HepG2 (cell line): ENCODE data around the gene PRRT2. TPM values are rescaled to one million over a fixed set of nuclear protein-coding genes. Genes with fewer than 3 reads are reported as not detected.

Source experiments
- KMT2B ChIP-seq: IDR thresholded peaks from 2 replicates; pipeline ENCODE4 v1.6.1; 2016; ENCODE audit warnings: missing genetic modification reagents, missing compliant biosample characterization
- TARDBP ChIP-seq: sonication (generic); formaldehyde crosslinking; IDR thresholded peaks from 2 replicates; pipeline ENCODE4 v1.8.0; 2022; ENCODE audit warnings: mild to moderate bottlenecking, missing genetic modification reagents
- TCF7L2 ChIP-seq: IDR thresholded peaks from 2 replicates; pipeline ENCODE4 v1.6.1; 2011; ENCODE audit warnings: mild to moderate bottlenecking, low read depth, low read length, moderate library complexity
- ZMAT5 ChIP-seq: sonication (generic); formaldehyde crosslinking; IDR thresholded peaks from 2 replicates; pipeline ENCODE4 v1.5.0; 2020; ENCODE audit warnings: mild to moderate bottlenecking, low read depth, missing genetic modification reagents, borderline replicate concordance
- ZNF30 ChIP-seq: sonication (generic); formaldehyde crosslinking; IDR thresholded peaks from 2 replicates; pipeline ENCODE4 v1.5.0; 2020; ENCODE audit warnings: mild to moderate bottlenecking, missing genetic modification reagents
- ZNF329 ChIP-seq: sonication (generic); formaldehyde crosslinking; IDR thresholded peaks from 2 replicates; pipeline ENCODE4 v1.9.0; 2021; ENCODE audit warnings: low read depth, mild to moderate bottlenecking, missing genetic modification reagents
- ZNF556 ChIP-seq: sonication (generic); formaldehyde crosslinking; IDR thresholded peaks from 2 replicates; pipeline ENCODE4 v1.4.0; 2020; ENCODE audit warnings: mild to moderate bottlenecking, missing genetic modification reagents, borderline replicate concordance
- ZNF687 ChIP-seq: sonication (generic); formaldehyde crosslinking; IDR thresholded peaks from 2 replicates; pipeline ENCODE4 v1.5.1; 2020; ENCODE audit warnings: mild to moderate bottlenecking, missing genetic modification reagents, moderate library complexity
- ZNF710 ChIP-seq: sonication (generic); formaldehyde crosslinking; IDR thresholded peaks from 2 replicates; pipeline ENCODE4 v1.5.0; 2020; ENCODE audit warnings: mild to moderate bottlenecking, missing genetic modification reagents, borderline replicate concordance
- ZNF770 ChIP-seq: sonication (generic); formaldehyde crosslinking; IDR thresholded peaks from 2 replicates; pipeline ENCODE4 v1.5.0; 2020; ENCODE audit warnings: mild to moderate bottlenecking, missing genetic modification reagents
- ZNF790 ChIP-seq: sonication (generic); formaldehyde crosslinking; IDR thresholded peaks from 2 replicates; pipeline ENCODE4 v1.8.0; 2022; ENCODE audit warnings: missing genetic modification reagents, mild to moderate bottlenecking, borderline replicate concordance
- ZSCAN5A ChIP-seq: sonication (generic); formaldehyde crosslinking; IDR thresholded peaks from 2 replicates; pipeline ENCODE4 v1.8.0; 2022; ENCODE audit warnings: mild to moderate bottlenecking, missing genetic modification reagents, borderline replicate concordance
- polyA plus RNA-seq, 8 experiments: library from polyadenylated mRNA; depleted of rRNA in 3 of 8; stranded (reverse) in 7 of 8; unstranded in 1 of 8; fragments of >200 nt; fragmentation: Illumina TruSeq in 4 of 8; extraction: Trizol in 4 of 8; gene quantifications; 2 replicates each; pipeline versions ENCODE4 v1.2.1 to v1.2.3, GENCODE V29; 2011 to 2016; ENCODE audit warnings: low read depth in 4 of 8, missing spikeins in 1 of 8, mixed read lengths in 1 of 8; ENCODE audit not compliant: insufficient read depth in 1 of 8
- total RNA-seq, 5 experiments: library from RNA; depleted of rRNA; stranded (reverse); fragments of >200 nt; fragmentation: Illumina TruSeq; extraction: Trizol; gene quantifications; 2 replicates each; pipeline ENCODE4 v1.2.3, GENCODE V29; 2016; ENCODE audit warnings: low read depth in 1 of 5

Gene PRRT2
- total and polyA plus RNA-seq, 2 of the 13 experiments (the other 11 are each of a cell fraction or from before 2014, with no cell fraction given), result 0.51 to 1.1 TPM

GRCh38 chr16:29862884-29863668 is 51.1 kb downstream of the PRRT2 start, which contains the start of gene CDIPT (continued):
- peak; percentile 34 for TF ChIP-seq ZNF710 (CRISPR knock-in tag)
- TF ChIP-seq TCF7L2, result no peak
- TF ChIP-seq ZNF770 (CRISPR knock-in tag), result peak; percentile 73
- TF ChIP-seq ZMAT5, result no peak
- TF ChIP-seq TARDBP (CRISPR knock-in tag), result peak; percentile 93
- peak; percentile 79; the same call in 1 of the 2 replicates for TF ChIP-seq ZSCAN5A (CRISPR knock-in tag)
- TF ChIP-seq KMT2B (CRISPR knock-in tag), result peak; percentile 66; the same call in 1 of the 2 replicates
- peak; percentile 78 for TF ChIP-seq ZNF687
- 0 out of 2 replicates have a peak, but pooled peaks have one; percentile 52 for TF ChIP-seq ZNF329 (CRISPR knock-in tag)
- peak; percentile 90 for TF ChIP-seq ZNF556 (CRISPR knock-in tag)
- TF ChIP-seq ZNF30 (CRISPR knock-in tag), result no peak
- no peak for TF ChIP-seq ZNF790 (CRISPR knock-in tag)
